SK-N-MC (cell line): Measurements from ENCODE around the gene E2F3.

Experiments
- EZH2 ChIP-seq: fragments of 200-600 bp; sonication (generic); IDR thresholded peaks from one replicate; pipeline ENCODE4 v1.6.1; 2017; ENCODE audit warnings: antibody characterized with exemption
- POLR2AphosphoS5 ChIP-seq: IDR thresholded peaks from 2 replicates; pipeline ENCODE4 v1.6.1; 2012; ENCODE audit warnings: mild to moderate bottlenecking, low read depth, low read length, borderline replicate concordance

GRCh38 chr6:20454204-20454824, 52.6 kb downstream of the E2F3 start:
- TF ChIP-seq EZH2 (no peak), POLR2AphosphoS5 (no peak)
